Keratinocyte (primary cell): Measurements from ENCODE around the gene GARNL3. TPM values are rescaled to one million over a fixed set of nuclear protein-coding genes. Genes with fewer than 3 reads are reported as not detected.

Experiments used
- DNase-seq: peaks from one replicate; pipeline ENCODE4 v3.0.0-alpha.2; 2011; ENCODE audit warnings: low read depth, missing footprints, low spot score
- FAIRE-seq: peaks from 2 replicates; lab custom pipeline; 2011; peaks lifted over from hg19 to GRCh38; lab: Jason Lieb, UNC
- H2AFZ ChIP-seq: 2 replicates; pipeline ENCODE4 v1.6.0; 2012; ENCODE audit warnings: low read length, control low read depth, inconsistent platforms; ENCODE audit not compliant: control insufficient read depth
- H3K27ac ChIP-seq: 2 replicates; pipeline ENCODE4 v1.5.1; 2011; ENCODE audit warnings: low read length; ENCODE audit not compliant: control insufficient read depth, insufficient read depth
- H3K27me3 ChIP-seq: 3 replicates; pipeline ENCODE4 v1.6.0; 2011; ENCODE audit warnings: low read length; ENCODE audit not compliant: control insufficient read depth, insufficient read depth; ENCODE audit errors: extremely low read depth
- H3K36me3 ChIP-seq, 2 experiments: 2 replicates in 1 of 2; 3 replicates in 1 of 2; pipeline ENCODE4 v1.5.1; 2011; ENCODE audit warnings: low read length in 2 of 2, mild to moderate bottlenecking in 1 of 2; ENCODE audit not compliant: control insufficient read depth in 2 of 2, insufficient read depth in 2 of 2; ENCODE audit errors: extremely low read depth in 1 of 2
- H3K4me1 ChIP-seq: 3 replicates; pipeline ENCODE4 v1.5.1; 2011; ENCODE audit warnings: low read length; ENCODE audit not compliant: control insufficient read depth, insufficient read depth; ENCODE audit errors: extremely low read depth
- H3K4me2 ChIP-seq: 3 replicates; pipeline ENCODE4 v1.6.0; 2011; ENCODE audit warnings: low read depth, low read length; ENCODE audit not compliant: control insufficient read depth, insufficient read depth; ENCODE audit errors: extremely low read depth
- H3K4me3 ChIP-seq, 3 experiments: fragments of 200-600 bp in 1 of 3; sonication (generic) in 1 of 3; 2 replicates in 2 of 3; 3 replicates in 1 of 3; pipeline ENCODE4 v1.5.1; 2011 to 2016; ENCODE audit warnings: low read length in 3 of 3, mild to moderate bottlenecking in 3 of 3, control low read depth in 2 of 3, inconsistent platforms in 1 of 3, low read depth in 1 of 3, mixed read lengths in 1 of 3, mixed run types in 1 of 3, moderate library complexity in 1 of 3; ENCODE audit not compliant: control insufficient read depth in 2 of 3, insufficient read depth in 2 of 3; ENCODE audit errors: extremely low read depth in 1 of 3
- H3K79me2 ChIP-seq: 2 replicates; pipeline ENCODE4 v1.6.0; 2012; ENCODE audit warnings: low read length; ENCODE audit not compliant: control insufficient read depth, insufficient read depth
- H3K9ac ChIP-seq: 3 replicates; pipeline ENCODE4 v1.6.0; 2011; ENCODE audit warnings: low read length; ENCODE audit not compliant: control insufficient read depth, insufficient read depth; ENCODE audit errors: extremely low read depth
- H3K9me1 ChIP-seq: 3 replicates; pipeline ENCODE4 v1.6.0; 2011; ENCODE audit warnings: low read length; ENCODE audit not compliant: control insufficient read depth, insufficient read depth; ENCODE audit errors: extremely low read depth
- H3K9me3 ChIP-seq: 2 replicates; pipeline ENCODE4 v1.5.1; 2012; ENCODE audit warnings: low read depth, low read length; ENCODE audit not compliant: control insufficient read depth
- H4K20me1 ChIP-seq: 3 replicates; pipeline ENCODE4 v1.6.0; 2011; ENCODE audit warnings: low read length; ENCODE audit not compliant: control insufficient read depth, insufficient read depth; ENCODE audit errors: extremely low read depth
- CTCF ChIP-seq, 3 experiments: IDR thresholded peaks in 1 of 3; conservative IDR thresholded peaks in 1 of 3; optimal IDR thresholded peaks in 1 of 3; 2 replicates in 2 of 3; 3 replicates in 1 of 3; pipeline versions ENCODE3 to v1.5.1; 2011; ENCODE audit warnings: low read length in 3 of 3, mild to moderate bottlenecking in 3 of 3, moderate library complexity in 2 of 3, control low read depth in 1 of 3, inconsistent platforms in 1 of 3; ENCODE audit not compliant: insufficient read depth in 2 of 3; ENCODE audit errors: extremely low read depth in 1 of 3
- EZH2 ChIP-seq: IDR thresholded peaks from one replicate; pipeline ENCODE4 v1.6.1; 2012; ENCODE audit warnings: inconsistent platforms, mild to moderate bottlenecking, low read length, moderate library complexity
- dilution Hi-C: fragments of 300-500 bp; cut with MboI; formaldehyde crosslinking; loops from one replicate; pipeline ENCODE4 v1.7.0; 2020; ENCODE audit warnings: low sequenced_read_pairs; ENCODE audit not compliant: extremely low pct_ligation_motif_present
- polyA plus RNA-seq, 5 experiments: library from polyadenylated mRNA; depleted of rRNA in 3 of 5; stranded (reverse) in 3 of 5; stranded (forward) in 1 of 5; unstranded in 1 of 5; fragments of >200 nt; gene quantifications; 1 replicate in 1 of 5; 2 replicates in 3 of 5; 3 replicates in 1 of 5; pipeline versions ENCODE4 v1.2.1 to v1.2.3, GENCODE V29; 2011 to 2012; ENCODE audit warnings: missing spikeins in 2 of 5, low read depth in 1 of 5, low replicate concordance in 1 of 5

The GARNL3 gene
- polyA plus RNA-seq, 1 donor (not counting 4 experiments of a cell fraction or from before 2014, with no cell fraction given), result 2.4 TPM

DNA sequence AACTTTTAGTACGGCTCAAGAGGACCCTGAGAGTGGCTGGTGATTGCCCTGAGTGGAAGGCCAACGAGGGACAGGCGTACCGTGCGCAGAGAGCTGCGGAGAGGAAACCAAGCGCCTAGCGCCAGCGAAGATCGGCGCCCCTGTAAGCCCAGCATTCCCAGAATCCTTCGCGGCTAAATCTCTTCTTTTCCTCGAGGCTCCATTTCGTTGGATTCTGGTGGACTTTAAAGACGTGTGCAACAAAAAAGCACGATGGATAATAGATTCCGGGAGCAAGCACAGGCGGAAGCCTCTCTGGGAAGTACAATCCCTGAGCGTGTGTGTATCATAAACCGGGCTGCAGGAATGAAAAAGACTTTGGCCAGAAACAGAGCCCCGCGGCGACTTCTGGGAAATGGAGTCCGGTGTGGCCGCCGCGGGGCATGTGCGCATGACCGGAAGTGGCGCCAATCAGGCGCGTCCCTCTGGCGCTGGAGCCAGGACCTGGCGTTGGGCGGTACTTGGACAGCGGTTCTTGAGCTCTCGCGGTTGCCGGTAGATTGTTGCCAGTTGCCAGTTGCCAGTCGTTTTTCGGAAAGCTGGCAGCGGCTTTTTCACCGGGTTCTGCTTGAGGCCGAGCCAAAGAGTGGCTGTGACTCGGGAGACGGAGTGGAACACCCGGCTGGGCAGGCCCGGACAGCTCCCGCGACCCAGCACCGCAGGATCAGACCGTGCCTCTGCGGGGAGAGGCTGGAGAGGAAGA lies 159.5 kb downstream of the GARNL3 start, which contains the start of gene ZNF79:
Gene ZNF79, plus strand, starts transcription at position 449 of the 742 bp plus-strand sequence. CDS start 406 bp downstream, outside the sequence.
- peak within 1 kb of the TSS; percentile 96 for H2AFZ ChIP-seq
- H3K36me3 ChIP-seq, result peaks cover 4 to 5% of the 10 kb centered on the region in 2 experiments
- TF ChIP-seq EZH2 (no peak), CTCF (optimal IDR thresholded peaks at IDR 0.05 in 1 of 3, IDR thresholded peaks at IDR 0.05 in 1 of 3, conservative IDR thresholded peaks at IDR 0.05 in 1 of 3; ENCODE audit: extremely low read depth in 1 of 3, insufficient read depth in 2 of 3, low read length in 3 of 3) (no peak)
- H3K4me1 ChIP-seq, result peaks cover 34% of the 10 kb centered on the region
- no peaks in the 10 kb centered on the region for H3K27me3 ChIP-seq
- no peaks in the 10 kb centered on the region for H4K20me1 ChIP-seq
- H3K9ac ChIP-seq, result peak within 1 kb of the TSS; percentile 92
- dilution Hi-C loops, result no loop called here
- peak within 1 kb of the TSS; percentile 99 for H3K4me2 ChIP-seq
- H3K79me2 ChIP-seq, result peaks cover 43% of the 10 kb centered on the region
- DNase-seq, result no peak
- FAIRE-seq, result peak; percentile 9
- H3K4me3 ChIP-seq, result peak within 1 kb of the TSS; percentile 70 to 98 (median 96)
- H3K9me3 ChIP-seq, result no peaks in the 10 kb centered on the region
- H3K9me1 ChIP-seq, result no peaks in the 10 kb centered on the region
- peak within 1 kb of the TSS; percentile 92 for H3K27ac ChIP-seq

- H2AFZ ChIP-seq, result peak overlapping the region; percentile 96
- peaks cover 34% of the 10 kb centered on the region for H3K4me1 ChIP-seq
- no peaks in the 10 kb centered on the region for H3K9me3 ChIP-seq
- H3K27me3 ChIP-seq, result no peaks in the 10 kb centered on the region
- H3K79me2 ChIP-seq, result peaks cover 43% of the 10 kb centered on the region
- peaks cover 7% of the 10 kb centered on the region in 2 experiments for H3K36me3 ChIP-seq
- DNase-seq, result no peak
- H3K9ac ChIP-seq, result peak overlapping the region; percentile 92
- peak in 1 of 3 experiments; percentile 40 for TF ChIP-seq CTCF (optimal IDR thresholded peaks at IDR 0.05 in 1 of 3, IDR thresholded peaks at IDR 0.05 in 1 of 3, conservative IDR thresholded peaks at IDR 0.05 in 1 of 3; ENCODE audit: extremely low read depth in 1 of 3, insufficient read depth in 2 of 3, low read length in 3 of 3)
- no peak for TF ChIP-seq EZH2
- no peaks in the 10 kb centered on the region for H4K20me1 ChIP-seq
- dilution Hi-C loops, result no loop called here
- peak overlapping the region; percentile 99 for H3K4me2 ChIP-seq
- FAIRE-seq, result no peak
- H3K9me1 ChIP-seq, result no peaks in the 10 kb centered on the region
- H3K4me3 ChIP-seq, result peak overlapping the region; percentile 70 to 98 (median 96)
- peak overlapping the region; percentile 92 for H3K27ac ChIP-seq
These were observed 160.1 kb downstream of the GARNL3 start for GRCh38 chr9:127424676-127424999.
